Keratinocyte (primary cell): Measurements from ENCODE around the gene ABL1.

Source experiments
- CTCF ChIP-seq, 3 experiments: IDR thresholded peaks in 1 of 3; conservative IDR thresholded peaks in 1 of 3; optimal IDR thresholded peaks in 1 of 3; 2 replicates in 2 of 3; 3 replicates in 1 of 3; pipeline versions ENCODE3 to v1.5.1; 2011; ENCODE audit warnings: low read length in 3 of 3, mild to moderate bottlenecking in 3 of 3, moderate library complexity in 2 of 3, control low read depth in 1 of 3, inconsistent platforms in 1 of 3; ENCODE audit not compliant: insufficient read depth in 2 of 3; ENCODE audit errors: extremely low read depth in 1 of 3
- EZH2 ChIP-seq: IDR thresholded peaks from one replicate; pipeline ENCODE4 v1.6.1; 2012; ENCODE audit warnings: inconsistent platforms, mild to moderate bottlenecking, low read length, moderate library complexity

- TF ChIP-seq CTCF (optimal IDR thresholded peaks at IDR 0.05 in 1 of 3, IDR thresholded peaks at IDR 0.05 in 1 of 3, conservative IDR thresholded peaks at IDR 0.05 in 1 of 3; ENCODE audit: extremely low read depth in 1 of 3, insufficient read depth in 2 of 3, low read length in 3 of 3) (no peak), EZH2 (no peak)
Measured at GRCh38 chr9:130865921-130866320, 30.9 kb downstream of the ABL1 start.
